ENCODE data around the gene GOLPH3L.
A peak's percentile ranks its signal among the peaks of the same experiment; 100 is the strongest.
"Not testable (repeated sequence)": the region's sequence is repeated elsewhere in the genome, so short reads cannot be mapped to it uniquely, and the experiment has no call there.

GOLPH3L gene

DNA sequence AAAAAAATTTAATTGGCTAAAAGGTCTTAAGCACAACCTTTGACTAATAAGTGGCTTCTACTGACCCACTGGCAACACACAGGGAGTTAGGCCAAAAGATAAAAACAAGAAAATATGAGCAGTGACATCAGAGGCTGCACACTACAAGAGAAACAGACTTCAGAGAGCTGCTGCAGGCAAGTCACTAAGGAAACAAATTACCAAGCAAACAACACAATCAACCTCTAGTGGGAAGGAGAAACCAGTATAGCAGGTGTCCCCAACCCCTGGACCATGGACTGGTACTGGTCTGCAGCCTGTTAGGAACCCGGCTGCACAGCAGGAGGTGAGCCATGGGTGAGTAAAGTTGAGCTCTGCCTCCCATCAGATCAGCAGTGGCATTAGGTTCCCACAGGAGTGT lies 46.8 kb downstream of the GOLPH3L start:
- no peak overlapping the region for H3K9ac ChIP-seq (ENCODE audit: low read length)
- peaks cover 7% of the 10 kb centered on the region for H3K36me3 ChIP-seq (ENCODE audit: control insufficient read depth, insufficient read depth, low read length)
- H3K4me1 ChIP-seq (ENCODE audit: control insufficient read depth, insufficient read depth, low read length), result no peaks in the 10 kb centered on the region
- H3K27me3 ChIP-seq (ENCODE audit: control insufficient read depth, insufficient read depth, low read length), result no peaks in the 10 kb centered on the region
- H3K27ac ChIP-seq (ENCODE audit: low read depth, low read length), result no peak overlapping the region
- no peak overlapping the region for H3K4me3 ChIP-seq (ENCODE audit: low read length)

DNA sequence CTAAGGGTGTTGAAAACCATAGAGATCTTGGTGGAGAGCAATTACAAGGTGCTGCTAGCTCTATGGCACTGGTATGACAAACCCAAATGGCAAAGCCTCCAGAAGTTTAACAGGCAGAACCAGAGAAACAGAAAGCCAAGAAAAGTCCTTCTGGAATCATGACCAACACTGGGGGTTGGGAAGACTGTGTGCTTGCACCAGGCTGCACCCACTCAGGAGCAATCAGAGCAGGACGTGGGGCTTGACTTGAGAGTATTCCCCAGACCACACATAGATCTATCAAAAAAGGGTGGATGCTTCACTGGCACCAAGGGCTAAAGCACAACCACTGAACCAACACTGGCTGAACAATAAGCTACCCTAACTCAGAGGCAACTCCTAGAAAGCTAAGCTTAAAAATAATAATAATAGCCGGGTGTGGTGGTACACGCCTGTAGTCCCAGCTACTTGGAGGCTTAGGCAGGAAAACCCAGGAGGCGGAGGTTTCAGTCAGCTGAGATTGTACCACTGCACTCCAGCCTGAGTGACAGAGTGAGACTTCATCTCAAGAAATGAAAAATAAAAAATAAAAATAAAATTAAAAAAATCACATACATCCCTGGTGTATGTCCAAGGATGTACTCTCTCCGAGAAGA lies 47.4 kb downstream of the GOLPH3L start:
- no peak overlapping the region for H3K27ac ChIP-seq (ENCODE audit: low read depth, low read length)
- H3K4me1 ChIP-seq (ENCODE audit: control insufficient read depth, insufficient read depth, low read length), result no peaks in the 10 kb centered on the region
- H3K27me3 ChIP-seq (ENCODE audit: control insufficient read depth, insufficient read depth, low read length), result no peaks in the 10 kb centered on the region
- H3K36me3 ChIP-seq (ENCODE audit: control insufficient read depth, insufficient read depth, low read length), result peaks cover 7% of the 10 kb centered on the region
- H3K9ac ChIP-seq (ENCODE audit: low read length), result no peak overlapping the region
- no peak overlapping the region for H3K4me3 ChIP-seq (ENCODE audit: low read length)

DNA sequence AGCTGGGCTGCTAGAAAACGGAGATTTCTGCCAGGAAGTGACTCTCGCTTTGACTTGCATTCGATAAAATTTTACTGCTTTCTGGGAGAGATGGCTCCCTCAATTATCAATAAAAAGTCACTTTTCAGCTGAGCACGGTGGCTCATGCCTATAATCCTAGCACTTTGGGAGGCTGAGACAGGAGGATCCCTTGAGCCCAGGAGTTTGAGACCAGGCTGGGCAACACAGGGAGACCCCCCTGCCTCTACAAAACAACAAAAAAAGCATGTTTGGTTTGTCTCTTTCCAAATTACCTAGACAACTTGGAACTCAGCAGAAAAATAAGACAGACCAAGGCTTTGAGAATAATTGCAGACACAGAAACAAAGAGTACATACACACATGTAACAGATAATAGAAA lies 54.7 kb downstream of the GOLPH3L start:
- H3K4me3 ChIP-seq (ENCODE audit: low read length), result no peak overlapping the region
- H3K27ac ChIP-seq (ENCODE audit: low read depth, low read length), result no peak overlapping the region
- H3K4me1 ChIP-seq (ENCODE audit: control insufficient read depth, insufficient read depth, low read length), result no peaks in the 10 kb centered on the region
- H3K9ac ChIP-seq (ENCODE audit: low read length), result no peak overlapping the region
- no peaks in the 10 kb centered on the region for H3K27me3 ChIP-seq (ENCODE audit: control insufficient read depth, insufficient read depth, low read length)
- H3K36me3 ChIP-seq (ENCODE audit: control insufficient read depth, insufficient read depth, low read length), result no peaks in the 10 kb centered on the region

DNA sequence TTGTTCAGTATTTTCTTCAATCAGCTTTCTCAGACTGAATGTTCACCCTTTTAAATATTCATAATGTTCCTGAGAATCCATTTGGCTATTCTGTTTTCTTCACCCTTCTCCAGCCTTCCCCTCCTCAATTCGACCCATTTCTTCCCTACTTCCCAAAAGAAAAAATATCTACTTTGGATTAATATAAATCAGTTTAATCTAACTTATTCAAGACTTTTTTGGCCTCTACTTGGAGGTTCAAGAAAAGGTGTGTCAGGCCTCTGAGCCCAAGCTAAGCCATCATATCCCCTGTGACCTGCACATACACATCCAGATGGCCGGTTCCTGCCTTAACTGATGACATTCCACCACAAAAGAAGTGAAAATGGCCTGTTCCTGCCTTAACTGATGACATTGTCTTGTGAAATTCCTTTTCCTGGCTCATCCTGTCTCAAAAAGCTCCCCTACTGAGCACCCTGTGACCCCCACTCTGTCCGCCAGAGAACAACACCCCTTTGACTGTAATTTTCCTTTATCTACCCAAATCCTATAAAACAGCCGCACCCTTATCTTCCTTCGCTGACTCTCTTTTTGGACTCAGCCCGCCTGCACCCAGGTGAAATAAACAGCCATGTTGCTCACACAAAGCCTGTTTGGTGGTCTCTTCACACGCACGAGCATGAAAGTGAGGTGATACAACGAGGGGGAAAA lies 55.7 kb downstream of the GOLPH3L start:
- not testable (repeated sequence) for H3K4me3 ChIP-seq (ENCODE audit: low read length); H3K4me1 ChIP-seq (ENCODE audit: control insufficient read depth, insufficient read depth, low read length); H3K27me3 ChIP-seq (ENCODE audit: control insufficient read depth, insufficient read depth, low read length); H3K36me3 ChIP-seq (ENCODE audit: control insufficient read depth, insufficient read depth, low read length); H3K9ac ChIP-seq (ENCODE audit: low read length); H3K27ac ChIP-seq (ENCODE audit: low read depth, low read length)

DNA sequence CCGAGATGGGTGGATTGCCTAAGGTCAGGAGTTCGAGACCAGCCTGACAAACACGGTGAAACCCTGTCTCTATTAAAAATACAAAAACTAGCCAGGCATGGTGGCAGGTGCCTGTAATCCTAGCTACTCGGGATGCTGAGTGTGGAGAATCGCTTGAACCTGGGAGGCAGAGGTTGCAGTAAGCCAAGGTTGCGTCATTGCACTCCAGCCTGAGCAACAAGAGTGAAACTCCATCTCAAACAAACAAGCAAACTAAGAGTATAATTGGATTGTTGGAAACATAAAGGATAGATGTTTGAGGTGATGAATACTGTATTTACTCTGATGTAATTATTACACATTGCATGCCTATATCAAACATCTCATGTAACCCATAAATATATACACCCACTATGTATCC lies 58.5 kb downstream of the GOLPH3L start:
- not testable (repeated sequence) for H3K9ac ChIP-seq (ENCODE audit: low read length); H3K27me3 ChIP-seq (ENCODE audit: control insufficient read depth, insufficient read depth, low read length); H3K36me3 ChIP-seq (ENCODE audit: control insufficient read depth, insufficient read depth, low read length); H3K4me1 ChIP-seq (ENCODE audit: control insufficient read depth, insufficient read depth, low read length); H3K27ac ChIP-seq (ENCODE audit: low read depth, low read length); H3K4me3 ChIP-seq (ENCODE audit: low read length)

DNA sequence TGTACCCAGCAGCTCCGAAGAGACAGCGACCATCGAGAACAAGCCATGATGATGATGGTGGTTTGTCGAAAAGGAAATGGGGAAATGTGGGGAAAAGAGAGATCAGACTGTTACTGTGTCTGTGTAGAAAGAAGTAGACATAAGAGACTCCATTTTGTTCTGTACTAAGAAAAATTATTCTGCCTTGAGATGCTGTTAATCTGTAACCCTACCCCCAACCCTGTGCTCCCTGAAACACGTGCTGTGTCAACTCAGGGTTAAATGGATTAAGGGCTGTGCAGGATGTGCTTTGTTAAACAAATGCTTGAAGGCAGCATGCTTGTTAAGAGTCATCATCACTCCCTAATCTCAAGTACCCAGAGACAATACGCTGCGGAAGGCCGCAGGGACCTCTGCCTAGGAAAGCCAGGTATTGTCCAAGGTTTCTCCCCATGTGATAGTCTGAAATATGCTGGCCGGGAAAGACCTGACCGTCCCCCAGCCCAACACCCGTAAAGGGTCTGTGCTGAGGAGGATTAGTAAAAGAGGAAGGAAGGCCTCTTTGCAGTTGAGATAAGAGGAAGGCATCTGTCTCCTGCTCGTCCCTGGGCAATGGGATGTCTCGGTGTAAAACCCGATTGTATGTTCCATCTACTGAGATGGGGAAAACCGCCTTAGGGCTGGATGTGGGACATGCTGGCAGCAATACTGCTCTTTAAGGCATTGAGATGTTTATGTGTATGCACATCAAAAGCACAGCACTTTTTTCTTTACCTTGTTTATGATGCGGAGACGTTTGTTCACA lies 61.9 kb downstream of the GOLPH3L start:
- not testable (repeated sequence) for H3K36me3 ChIP-seq (ENCODE audit: control insufficient read depth, insufficient read depth, low read length); H3K4me3 ChIP-seq (ENCODE audit: low read length); H3K27me3 ChIP-seq (ENCODE audit: control insufficient read depth, insufficient read depth, low read length); H3K4me1 ChIP-seq (ENCODE audit: control insufficient read depth, insufficient read depth, low read length); H3K27ac ChIP-seq (ENCODE audit: low read depth, low read length); H3K9ac ChIP-seq (ENCODE audit: low read length)

DNA sequence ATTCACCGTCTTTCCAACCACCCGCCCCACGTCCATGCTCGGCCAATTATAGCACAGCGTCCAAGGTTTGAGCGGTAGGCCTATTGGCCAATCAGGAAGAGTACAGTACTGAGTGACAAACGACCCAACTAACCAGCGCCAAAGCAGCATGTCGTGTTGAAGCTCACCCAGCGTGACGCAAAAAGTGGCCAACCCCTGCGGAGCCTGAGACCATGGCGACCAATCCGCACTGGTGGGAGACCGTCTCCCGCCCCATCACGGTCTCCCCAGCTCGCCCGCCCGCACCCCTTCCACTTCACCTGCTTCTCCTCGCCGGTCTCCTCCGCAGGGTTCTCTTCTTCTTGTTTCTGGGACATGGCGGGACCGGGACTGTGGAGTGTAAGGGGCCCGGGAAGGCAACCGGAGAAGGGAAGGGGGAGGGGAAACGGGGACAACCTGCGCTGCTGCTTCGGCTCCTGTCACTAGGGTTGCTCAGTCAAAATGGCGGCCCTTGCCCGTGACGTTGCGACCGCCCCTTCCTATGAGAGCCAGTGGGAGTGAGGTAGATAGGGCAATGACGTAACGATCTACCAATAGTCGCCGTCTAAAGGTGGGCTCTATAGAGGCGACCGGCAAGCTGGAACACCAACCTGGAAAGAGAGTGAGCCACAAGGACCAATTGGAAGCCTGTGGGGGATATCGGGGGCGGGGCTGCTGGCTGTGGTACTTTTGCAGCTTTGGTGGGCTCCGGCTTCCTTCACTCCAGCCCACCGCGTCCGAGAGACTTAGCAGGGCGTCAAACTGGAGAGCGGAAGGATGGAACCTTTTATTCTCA lies 67.6 kb downstream of the GOLPH3L start, which contains the start of gene ENSA:
Gene ENSA (minus strand): TSS at position 498 of the 814 bp plus-strand sequence. CDS start 142 bp downstream, at position 356.
- Histone ChIP-seq H3K4me1 (ENCODE audit: control insufficient read depth, insufficient read depth, low read length) (peaks cover 14% of the 10 kb centered on the region), H3K27ac (ENCODE audit: low read depth, low read length) (peak within 1 kb of the TSS; percentile 99), H3K9ac (ENCODE audit: low read length) (peak within 1 kb of the TSS; percentile 73), H3K27me3 (ENCODE audit: control insufficient read depth, insufficient read depth, low read length) (no peaks in the 10 kb centered on the region), H3K36me3 (ENCODE audit: control insufficient read depth, insufficient read depth, low read length) (peaks cover 20% of the 10 kb centered on the region), H3K4me3 (ENCODE audit: low read length) (peak within 1 kb of the TSS; percentile 76)

DNA sequence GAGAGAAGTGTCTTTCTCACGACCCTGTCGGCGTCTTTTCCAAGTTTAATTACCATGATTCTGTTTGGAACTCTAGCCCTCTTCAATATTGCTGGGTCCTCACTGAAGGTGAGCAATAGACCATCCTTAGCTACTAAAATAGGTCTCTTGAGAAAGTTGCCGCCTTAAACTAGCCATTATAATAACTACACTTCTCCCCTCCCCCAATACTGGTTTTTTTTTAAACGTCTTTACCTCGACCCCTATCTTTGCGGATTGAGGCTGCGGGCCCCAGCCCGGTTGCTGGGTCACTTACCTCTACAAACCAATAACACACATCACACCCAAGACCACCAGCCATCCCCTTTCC lies 68.2 kb downstream of the GOLPH3L start:
- peaks cover 14% of the 10 kb centered on the region for H3K4me1 ChIP-seq (ENCODE audit: control insufficient read depth, insufficient read depth, low read length)

DNA sequence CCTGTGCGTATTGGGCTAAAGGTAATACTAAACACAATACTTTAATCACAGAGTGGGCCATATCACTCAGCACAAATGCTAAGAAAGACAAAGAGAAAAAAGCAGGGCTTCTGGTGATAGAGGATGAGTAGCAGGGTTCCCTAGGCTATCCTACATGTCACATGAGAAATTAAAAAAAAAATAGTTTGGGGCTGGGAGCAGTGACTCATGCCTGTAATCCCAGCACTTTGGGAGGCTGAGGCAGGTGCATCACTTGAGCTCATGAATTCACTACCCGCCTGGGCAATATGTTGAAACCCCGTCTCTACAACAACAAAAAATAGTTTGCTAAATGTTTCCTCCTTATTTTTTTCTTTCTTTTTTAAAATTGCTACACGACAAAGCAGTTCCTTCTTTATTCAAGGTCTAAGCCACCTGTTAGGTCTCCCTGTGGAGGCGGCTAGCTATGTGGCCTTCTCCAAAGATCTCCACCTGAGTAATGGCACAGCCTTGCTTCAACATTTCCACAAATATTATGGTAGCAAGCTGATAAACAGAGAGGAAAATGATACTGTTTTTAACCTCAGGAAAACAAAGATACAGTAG lies 69.0 kb downstream of the GOLPH3L start:
- peak overlapping the region; percentile 76 for H3K4me3 ChIP-seq (ENCODE audit: low read length)
- peak overlapping the region; percentile 99 for H3K27ac ChIP-seq (ENCODE audit: low read depth, low read length)
- H3K9ac ChIP-seq (ENCODE audit: low read length), result no peak overlapping the region
- H3K4me1 ChIP-seq (ENCODE audit: control insufficient read depth, insufficient read depth, low read length), result peaks cover 14% of the 10 kb centered on the region
- H3K36me3 ChIP-seq (ENCODE audit: control insufficient read depth, insufficient read depth, low read length), result peaks cover 28% of the 10 kb centered on the region
- H3K27me3 ChIP-seq (ENCODE audit: control insufficient read depth, insufficient read depth, low read length), result no peaks in the 10 kb centered on the region

More for the DNA sequence above, 68.2 kb downstream of the GOLPH3L start:
- Histone ChIP-seq H3K9ac (ENCODE audit: low read length) (peak overlapping the region; percentile 66), H3K4me3 (ENCODE audit: low read length) (peak overlapping the region; percentile 76), H3K27ac (ENCODE audit: low read depth, low read length) (peak overlapping the region; percentile 99), H3K36me3 (ENCODE audit: control insufficient read depth, insufficient read depth, low read length) (peaks cover 25% of the 10 kb centered on the region), H3K27me3 (ENCODE audit: control insufficient read depth, insufficient read depth, low read length) (no peaks in the 10 kb centered on the region)

DNA sequence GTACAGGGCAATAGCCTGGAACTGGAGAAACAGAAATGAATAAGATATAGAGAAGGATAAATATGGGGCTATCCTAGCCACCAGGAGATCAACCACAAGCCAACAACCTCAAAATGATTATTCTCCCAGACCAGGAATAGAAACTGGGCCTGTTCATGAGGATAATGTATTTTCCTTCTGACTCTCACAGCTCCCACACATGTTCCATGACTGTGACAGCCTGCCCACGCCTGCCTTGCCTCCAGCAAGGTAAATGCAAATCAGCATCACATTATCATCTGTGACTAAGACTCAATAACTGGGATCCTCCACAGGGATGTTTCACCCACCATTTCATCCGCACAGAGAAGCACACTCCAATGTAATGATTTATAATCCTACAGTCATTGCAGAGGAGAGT lies 70.8 kb downstream of the GOLPH3L start:
- Histone ChIP-seq H3K36me3 (ENCODE audit: control insufficient read depth, insufficient read depth, low read length) (peaks cover 29% of the 10 kb centered on the region), H3K4me3 (ENCODE audit: low read length) (no peak overlapping the region), H3K27ac (ENCODE audit: low read depth, low read length) (no peak overlapping the region), H3K4me1 (ENCODE audit: control insufficient read depth, insufficient read depth, low read length) (peaks cover 18% of the 10 kb centered on the region), H3K27me3 (ENCODE audit: control insufficient read depth, insufficient read depth, low read length) (no peaks in the 10 kb centered on the region), H3K9ac (ENCODE audit: low read length) (no peak overlapping the region)

DNA sequence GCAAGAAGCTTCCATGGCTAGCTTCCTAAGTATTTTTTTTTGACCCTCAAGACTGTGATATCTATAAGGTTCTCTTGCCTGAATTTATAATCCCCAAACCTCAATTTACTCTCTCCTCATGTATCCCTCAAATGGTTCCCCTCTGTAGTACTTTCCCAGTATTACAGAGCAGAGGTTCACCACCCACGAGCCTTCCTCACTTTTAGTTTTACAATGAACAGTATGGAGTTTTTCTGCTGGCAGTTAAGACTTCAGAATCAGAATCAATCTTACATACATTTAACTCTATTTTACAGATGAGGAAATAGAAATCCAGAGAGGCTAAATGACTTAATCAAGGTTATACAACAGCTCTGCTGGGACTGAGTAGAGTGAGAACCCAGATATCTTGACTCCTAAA lies 72.4 kb downstream of the GOLPH3L start:
- not testable (repeated sequence) for H3K27ac ChIP-seq (ENCODE audit: low read depth, low read length); H3K9ac ChIP-seq (ENCODE audit: low read length); H3K27me3 ChIP-seq (ENCODE audit: control insufficient read depth, insufficient read depth, low read length); H3K4me3 ChIP-seq (ENCODE audit: low read length)
- Histone ChIP-seq H3K36me3 (ENCODE audit: control insufficient read depth, insufficient read depth, low read length) (peaks cover 29% of the 10 kb centered on the region), H3K4me1 (ENCODE audit: control insufficient read depth, insufficient read depth, low read length) (peaks cover 23% of the 10 kb centered on the region)

DNA sequence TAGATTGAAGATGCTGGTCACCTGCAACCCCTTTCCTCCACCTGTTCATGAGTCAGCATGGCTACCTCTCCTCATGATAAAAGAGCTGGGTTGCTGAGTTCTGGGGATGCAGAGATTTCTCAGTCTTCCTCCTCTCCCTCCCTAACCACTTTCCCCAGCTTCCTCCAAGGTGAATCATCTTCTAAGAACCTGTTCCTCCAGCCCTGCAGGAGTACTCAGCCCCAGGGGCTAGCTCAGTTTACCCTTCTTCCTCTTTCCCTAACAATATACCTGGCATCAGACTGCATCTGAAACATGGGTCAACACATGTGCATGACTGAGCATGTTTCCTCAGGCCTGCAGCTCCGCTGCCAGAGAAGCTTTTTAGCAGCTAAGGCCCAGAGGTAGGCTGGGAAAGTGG lies 72.8 kb downstream of the GOLPH3L start:
- H3K4me1 ChIP-seq (ENCODE audit: control insufficient read depth, insufficient read depth, low read length), result peaks cover 24% of the 10 kb centered on the region
- H3K36me3 ChIP-seq (ENCODE audit: control insufficient read depth, insufficient read depth, low read length), result peaks cover 29% of the 10 kb centered on the region
- H3K27ac ChIP-seq (ENCODE audit: low read depth, low read length); H3K9ac ChIP-seq (ENCODE audit: low read length); H3K27me3 ChIP-seq (ENCODE audit: control insufficient read depth, insufficient read depth, low read length); H3K4me3 ChIP-seq (ENCODE audit: low read length): not testable (repeated sequence)

All from rectal smooth muscle tissue (tissue), 1 donor.